Activated T-cell treated with anti-CD3 and anti-CD28 coated beads for 48 hours (primary cell): ENCODE measurements around the gene THAP11.
"Not testable (repeated sequence)": the region's sequence is repeated elsewhere in the genome, so short reads cannot be mapped to it uniquely, and the experiment has no call there.

Experiments used
- DNase-seq: peaks from one replicate; pipeline ENCODE4 v3.0.0-alpha.2; 2020; ENCODE audit warnings: low read depth

Gene THAP11

DNA sequence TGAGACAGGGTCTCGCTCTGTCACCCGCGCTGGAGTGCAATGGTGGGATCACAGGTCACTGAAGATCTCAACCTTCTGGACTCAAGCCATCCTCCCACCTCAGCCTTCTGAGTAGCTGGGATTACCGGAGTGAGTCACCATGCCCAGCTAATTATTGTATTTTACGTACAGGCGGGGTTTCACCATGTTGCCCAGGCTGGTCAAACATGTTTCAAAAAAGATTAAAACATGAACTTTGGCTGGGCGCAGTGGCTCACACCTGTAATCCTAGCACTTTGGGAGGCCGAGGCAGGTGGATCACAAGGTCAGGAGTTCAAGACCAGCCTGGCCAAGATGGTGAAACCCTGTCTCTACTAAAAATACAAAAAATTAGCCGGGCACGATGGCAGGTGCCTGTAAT is 4.9 kb upstream of the THAP11 start:
- DNase-seq, result not testable (repeated sequence)

DNA sequence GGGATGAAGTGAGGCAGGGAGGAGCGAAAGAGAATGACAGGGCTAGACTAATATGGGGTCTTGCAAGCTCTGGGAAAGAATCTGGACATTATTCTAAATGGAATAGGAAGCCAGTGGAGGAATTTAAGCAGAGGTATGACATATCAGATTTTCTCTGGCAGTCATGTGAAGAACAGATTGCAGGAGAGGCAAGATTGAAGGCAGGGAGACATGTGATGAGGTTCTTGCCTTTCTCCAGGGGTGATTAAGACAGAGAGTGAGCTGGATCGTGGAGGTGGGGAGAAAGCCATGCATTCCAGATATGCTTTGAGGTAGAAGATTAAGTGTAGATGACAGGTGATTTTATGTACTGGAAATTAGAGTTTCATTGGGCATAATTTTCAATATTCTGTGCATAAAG is 4.3 kb upstream of the THAP11 start:
- no peak for DNase-seq

DNA sequence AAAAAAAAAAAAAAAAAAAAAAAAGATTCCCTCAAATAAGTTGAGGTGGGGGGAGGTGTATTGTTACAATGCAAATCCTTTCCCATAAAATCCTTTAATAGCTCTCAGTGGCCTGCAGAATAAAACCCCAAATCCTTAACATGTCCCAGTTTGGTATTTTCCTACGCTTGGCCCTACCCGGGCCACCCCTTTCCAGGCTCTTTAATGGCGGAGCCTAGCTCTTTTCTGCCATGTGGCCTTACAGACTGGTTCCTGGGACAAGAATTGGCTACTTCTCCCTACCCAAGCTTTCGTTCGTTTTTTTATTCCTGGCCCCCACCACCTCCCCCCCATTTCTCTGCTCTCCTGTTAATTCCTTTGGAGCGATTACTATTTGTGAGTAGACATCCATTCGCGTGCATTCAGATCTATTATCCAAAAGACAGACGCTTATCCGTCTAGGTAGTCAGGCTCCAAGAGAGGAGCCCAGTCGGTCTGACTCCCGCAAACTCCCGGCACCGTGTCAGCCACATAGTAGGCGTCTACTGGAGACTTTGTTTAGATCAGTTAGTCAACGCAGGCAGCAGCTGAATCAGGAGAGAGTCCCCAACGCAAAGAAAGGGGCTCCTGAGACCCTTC is 813 bp upstream of the THAP11 start:
- DNase-seq, result no peak

DNA sequence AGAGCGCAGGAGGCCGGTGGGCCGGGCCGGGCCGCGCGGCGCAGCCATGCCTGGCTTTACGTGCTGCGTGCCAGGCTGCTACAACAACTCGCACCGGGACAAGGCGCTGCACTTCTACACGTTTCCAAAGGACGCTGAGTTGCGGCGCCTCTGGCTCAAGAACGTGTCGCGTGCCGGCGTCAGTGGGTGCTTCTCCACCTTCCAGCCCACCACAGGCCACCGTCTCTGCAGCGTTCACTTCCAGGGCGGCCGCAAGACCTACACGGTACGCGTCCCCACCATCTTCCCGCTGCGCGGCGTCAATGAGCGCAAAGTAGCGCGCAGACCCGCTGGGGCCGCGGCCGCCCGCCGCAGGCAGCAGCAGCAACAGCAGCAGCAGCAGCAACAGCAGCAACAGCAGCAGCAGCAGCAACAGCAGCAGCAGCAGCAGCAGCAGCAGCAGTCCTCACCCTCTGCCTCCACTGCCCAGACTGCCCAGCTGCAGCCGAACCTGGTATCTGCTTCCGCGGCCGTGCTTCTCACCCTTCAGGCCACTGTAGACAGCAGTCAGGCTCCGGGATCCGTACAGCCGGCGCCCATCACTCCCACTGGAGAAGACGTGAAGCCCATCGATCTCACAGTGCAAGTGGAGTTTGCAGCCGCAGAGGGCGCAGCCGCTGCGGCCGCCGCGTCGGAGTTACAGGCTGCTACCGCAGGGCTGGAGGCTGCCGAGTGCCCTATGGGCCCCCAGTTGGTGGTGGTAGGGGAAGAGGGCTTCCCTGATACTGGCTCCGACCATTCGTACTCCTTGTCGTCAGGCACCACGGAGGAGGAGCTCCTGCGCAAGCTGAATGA is 606 bp downstream of the THAP11 start:
- DNase-seq, result peak; percentile 59

DNA sequence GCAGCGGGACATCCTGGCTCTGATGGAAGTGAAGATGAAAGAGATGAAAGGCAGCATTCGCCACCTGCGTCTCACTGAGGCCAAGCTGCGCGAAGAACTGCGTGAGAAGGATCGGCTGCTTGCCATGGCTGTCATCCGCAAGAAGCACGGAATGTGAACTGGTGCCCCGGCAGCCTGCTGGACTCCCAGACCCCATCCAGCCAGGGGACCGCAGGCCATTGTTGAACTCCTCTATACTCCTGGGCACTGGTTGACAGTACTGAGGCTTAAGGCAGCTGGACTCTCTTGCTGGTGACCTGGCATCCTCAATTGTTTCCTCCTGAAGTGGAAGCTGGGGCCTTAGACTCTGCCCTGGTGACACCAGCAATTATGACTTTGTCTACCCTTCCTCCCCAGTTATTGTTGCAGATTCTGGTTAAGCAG is 1.2 kb downstream of the THAP11 start:
- DNase-seq, result no peak

DNA sequence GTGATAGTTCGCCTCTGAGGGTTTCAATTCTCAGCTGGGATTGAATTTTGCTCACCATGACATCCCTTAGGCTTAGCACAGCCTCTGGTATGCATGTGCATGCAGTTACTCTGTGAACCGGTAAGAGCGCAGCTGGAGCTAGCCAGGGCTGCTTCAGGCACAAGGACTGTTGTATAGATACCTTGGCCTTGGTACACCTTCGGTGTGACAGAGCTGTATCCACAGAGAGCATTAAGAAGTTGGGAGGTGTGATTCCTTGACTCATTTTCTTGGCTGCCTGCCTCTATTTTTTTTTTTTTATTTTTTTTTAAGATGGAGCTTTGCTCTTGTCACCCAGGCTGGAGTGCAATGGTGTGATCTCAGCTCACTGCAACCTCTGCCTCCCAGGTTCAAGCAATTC is 2.4 kb downstream of the THAP11 start:
- DNase-seq, result no peak

DNA sequence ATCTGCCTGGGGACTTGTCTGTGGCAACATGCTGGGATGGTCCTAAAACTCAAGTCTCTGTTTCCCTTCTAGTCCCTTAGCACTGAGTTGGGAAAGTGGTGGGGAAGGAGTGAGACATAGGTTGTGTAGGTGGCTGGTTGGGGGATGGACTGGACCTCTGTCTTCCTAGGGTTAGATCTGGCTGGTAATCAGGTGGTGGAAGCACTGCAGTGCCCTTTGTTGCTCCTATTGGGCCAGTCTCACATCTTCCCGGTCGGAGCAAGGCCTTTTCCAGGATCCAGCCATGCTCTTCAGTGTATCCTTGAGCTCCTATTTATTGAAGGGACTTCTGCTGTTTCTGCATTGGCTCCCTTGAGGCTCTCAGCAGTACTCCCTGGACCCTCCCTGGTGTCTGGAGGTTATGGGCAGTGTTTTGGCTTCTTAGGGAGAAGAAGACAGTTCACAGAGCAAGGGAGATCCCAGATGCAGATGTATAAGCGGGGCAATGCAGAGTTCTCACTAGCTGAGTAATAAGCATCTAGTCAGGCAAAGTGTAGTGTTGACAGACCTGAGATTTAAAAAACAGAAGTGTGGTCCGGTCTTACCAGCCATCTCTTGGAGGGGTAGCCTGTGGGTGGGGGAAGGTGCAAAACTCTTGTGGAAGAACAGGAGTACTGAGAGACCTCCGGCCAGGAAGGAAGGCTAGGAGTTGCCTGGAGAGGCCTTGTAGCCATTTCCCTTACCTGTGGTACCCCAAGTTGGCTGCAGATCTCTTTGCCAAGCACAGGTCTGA is 3.4 kb downstream of the THAP11 start:
- DNase-seq, result no peak

DNA sequence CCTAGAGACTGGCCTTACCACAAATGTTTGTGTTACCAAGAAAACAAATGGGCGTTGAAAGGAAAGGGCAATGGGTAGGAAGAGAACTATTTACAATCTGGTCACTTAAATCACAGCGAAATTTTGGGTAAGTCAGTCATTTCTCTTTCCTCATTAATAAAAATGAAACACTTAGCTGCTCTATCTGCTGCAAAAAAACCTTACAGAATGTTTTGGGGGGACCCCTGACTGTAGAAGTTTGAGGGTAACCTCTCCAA is 3.9 kb downstream of the THAP11 start:
- no peak for DNase-seq

DNA sequence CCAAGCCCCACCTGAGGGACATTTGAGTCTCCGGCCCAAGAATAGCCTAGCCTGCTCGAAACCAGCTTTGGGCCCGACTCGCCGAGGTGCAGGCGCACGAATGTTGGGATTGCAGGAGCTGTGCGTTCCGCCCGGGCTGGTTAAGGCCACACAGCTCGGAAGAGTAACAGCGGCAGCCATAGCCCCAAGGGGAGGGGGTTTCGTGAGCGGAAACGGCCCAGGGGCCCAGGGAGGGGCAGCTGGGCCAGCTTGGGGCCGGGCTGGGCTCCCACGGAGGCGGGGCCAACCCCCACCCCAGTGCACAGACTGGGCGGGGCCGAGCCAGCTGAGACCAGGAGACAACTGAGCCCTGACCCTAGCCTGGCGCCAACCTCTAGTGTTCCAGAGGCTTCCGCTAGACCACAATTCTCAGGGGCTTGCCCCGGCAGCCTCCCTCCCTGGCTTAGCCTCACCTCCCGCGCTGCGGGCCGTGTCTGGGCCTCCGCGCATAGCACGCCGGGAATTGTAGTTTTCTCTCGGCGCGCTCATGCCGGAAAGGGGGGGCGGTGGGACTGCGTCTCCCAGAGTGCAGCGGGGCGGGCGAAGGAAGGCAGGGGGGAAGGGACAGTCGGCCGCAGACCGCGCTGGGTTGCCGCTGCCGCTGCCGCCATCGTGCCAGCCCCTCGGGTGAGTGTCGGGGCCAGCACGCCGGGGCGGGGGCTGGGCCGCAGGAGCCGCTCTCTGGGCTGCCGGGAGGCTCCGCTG is 4.4 kb downstream of the THAP11 start, which contains the start of gene NUTF2:
NUTF2 (plus strand) TSS at position 614 of the 744 bp plus-strand sequence. CDS start 18,198 bp downstream, outside the sequence.
- DNase-seq, result peak; percentile 95

DNA sequence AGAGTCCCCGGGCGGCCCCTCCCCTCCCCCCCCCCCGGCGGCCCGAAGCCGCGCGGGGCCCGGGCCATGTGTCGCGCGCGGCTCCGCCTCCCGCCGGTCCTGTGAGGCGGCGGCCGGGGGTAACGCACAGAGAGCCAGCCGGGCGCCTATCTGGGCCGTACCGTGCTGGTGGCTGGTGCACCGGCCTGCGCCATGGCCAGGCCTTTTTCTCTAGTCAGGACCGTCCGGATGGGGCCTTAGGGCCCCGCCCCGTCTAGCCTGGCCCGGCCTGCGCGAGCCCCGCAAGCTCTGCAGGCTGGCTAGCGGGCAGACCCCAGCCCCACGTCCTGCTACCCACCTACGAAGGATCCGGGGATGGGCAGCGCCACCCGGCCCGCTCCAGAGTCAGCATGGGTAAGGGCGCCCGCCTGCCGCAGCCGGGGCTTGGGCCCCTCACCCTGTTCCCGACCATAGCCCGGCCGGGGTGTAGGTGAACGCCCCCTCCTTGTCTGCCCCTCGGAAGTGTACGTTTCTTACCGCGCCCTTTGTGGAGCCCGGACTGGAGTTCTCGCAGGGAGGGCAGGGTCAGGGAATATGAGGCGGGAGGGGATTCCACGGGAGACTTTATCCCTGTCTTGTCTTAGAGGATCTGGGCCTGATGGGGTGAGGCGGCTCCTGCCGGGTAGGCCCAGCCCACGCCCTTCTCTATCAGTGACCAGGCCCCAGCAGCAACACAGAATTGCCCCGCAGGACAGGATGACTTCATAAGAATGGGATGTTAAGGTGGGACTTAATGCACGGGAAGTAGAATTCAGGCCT is 5.1 kb downstream of the THAP11 start, which contains the start of gene CENPT:
CENPT (minus strand) TSS at position 630 of the 798 bp plus-strand sequence. CDS start 13,834 bp downstream, outside the sequence.
- DNase-seq, result no peak

DNA sequence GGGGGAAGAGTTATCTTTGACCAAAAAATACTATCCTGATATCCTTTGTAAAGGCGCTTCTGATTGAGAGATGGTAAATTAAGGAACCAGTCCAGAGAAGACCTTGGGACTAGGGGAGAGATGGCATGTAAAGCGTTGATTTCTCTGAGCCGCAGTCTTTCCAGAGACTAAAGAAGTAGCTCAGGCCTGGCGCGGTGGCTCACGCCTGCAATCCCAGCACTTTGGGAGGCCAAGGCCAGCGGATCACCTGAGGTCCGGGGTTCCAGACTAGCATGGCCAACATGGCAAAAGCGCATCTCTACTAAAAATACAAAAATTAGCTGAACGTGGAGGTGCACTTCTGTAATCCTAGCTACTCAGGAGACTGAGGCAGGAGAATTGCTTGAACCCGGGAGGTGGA is 6.0 kb downstream of the THAP11 start:
- DNase-seq, result no peak

DNA sequence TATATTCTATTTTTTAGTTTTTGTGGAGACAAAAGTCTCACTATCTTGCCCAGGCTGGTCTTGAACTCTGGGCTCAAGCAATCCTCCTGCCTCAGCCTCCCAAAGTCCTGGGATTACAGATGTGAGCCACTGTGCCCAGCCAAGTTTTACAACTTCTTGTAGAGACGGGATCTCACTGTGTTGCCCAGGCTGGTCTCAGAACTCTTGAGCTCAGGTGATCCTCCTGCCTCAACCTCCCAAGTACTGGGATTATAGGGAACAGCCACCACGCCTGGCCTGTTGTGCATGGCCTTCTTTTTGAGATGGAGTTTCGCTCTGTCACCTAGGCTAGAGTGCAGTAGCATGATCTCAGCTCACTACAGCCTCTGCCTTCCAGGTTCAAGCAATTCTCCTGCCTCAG is 11.6 kb downstream of the THAP11 start:
- no peak for DNase-seq

DNA sequence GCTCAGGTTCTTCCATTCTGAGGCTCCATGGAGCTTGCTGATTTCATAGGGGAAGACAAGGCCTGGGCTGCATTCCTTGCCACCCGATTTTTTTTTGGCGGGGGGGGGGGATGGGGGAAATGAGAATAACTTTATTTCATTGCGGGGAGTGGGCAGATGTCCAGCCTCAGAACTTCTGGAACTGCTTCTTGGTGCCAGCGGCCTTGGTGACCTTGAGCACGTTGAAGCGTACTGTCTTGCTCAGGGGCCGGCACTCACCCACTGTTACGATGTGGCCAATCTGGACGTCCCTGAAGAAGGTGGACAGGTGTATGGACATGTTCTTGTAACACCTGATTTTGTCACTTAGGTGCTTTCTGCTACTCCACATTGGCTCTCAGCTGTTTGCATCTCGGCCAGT is 13.7 kb downstream of the THAP11 start:
- DNase-seq, result no peak

DNA sequence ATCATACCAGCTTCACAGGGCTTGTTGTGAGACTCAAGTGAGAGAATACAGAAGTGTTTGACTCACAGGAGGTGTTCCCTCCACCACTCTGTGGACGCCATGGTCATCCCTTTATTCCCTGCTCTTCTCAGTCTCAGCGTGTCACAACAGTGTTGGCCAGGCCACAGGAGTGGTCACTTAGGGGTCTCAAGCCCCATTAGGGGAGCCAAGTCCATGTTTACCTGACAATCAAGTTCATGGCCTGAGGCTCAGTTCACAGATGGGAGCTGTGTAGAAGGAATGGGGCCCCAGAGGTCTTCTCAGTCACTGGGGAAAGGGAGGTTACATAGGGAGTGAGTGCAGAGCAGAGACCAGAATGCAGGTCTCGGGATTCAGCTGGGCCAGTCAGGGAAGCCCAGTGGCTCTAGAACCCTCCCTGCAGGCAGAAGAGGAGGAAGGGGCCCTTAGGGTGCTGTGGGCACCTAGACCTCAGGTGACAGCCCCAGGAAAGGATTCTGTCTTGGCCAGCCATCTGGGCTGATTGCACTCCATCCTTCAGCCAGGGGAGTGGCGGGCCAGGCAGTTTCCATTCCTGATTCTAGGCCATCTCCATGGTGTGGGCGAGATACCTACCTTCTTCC is 14.9 kb downstream of the THAP11 start:
- no peak for DNase-seq

DNA sequence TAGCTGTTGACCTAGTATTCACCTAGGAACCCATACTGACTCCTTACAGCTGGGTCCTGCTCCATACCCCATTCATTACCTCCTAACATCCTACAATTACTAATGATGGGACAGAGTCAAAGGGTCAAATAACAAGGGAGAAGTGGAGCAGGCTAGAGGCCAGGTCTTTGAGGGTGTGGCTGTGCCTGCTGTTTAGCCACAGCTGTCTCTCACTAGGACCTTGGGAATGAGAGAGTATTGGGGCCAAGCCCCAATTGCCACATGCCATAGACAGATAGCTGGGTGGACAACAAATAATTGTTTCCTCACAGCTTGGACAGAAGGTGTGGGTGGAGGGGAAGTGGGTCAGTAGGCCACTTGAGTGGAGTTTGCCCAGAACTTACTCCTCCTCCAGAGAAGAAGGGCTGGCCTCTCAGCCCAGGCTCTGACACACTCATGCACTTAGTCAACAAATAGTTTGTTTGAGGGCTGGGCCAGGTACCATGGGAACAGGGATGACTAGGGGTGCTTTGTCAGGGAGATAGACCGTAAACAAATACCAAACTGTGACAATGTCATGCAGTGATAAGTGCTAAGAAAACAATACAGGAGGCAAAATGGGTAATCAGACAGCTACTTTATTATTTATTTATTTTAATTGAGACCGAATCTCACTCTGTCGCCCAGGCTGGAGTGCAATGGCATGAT is 15.6 kb downstream of the THAP11 start:
- no peak for DNase-seq

DNA sequence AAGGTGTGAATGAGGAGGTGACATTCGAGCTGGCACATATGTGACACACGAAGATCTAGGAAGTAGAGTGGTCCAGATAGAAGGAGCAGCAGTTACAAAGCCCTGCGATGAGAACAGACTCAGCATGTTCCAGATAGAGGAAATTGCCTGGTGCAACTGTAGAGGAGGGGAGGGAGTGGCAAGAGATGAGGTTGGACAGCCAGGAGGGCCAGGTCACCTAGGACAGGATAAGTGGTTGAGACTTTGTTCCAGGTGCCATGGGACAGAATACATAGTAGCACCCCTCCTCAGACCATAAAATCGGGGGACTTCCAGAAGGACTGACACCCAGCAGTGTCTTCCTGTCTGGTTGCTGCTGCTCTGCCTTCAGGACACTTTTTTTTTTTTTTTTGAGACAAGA is 16.4 kb downstream of the THAP11 start:
- no peak for DNase-seq

DNA sequence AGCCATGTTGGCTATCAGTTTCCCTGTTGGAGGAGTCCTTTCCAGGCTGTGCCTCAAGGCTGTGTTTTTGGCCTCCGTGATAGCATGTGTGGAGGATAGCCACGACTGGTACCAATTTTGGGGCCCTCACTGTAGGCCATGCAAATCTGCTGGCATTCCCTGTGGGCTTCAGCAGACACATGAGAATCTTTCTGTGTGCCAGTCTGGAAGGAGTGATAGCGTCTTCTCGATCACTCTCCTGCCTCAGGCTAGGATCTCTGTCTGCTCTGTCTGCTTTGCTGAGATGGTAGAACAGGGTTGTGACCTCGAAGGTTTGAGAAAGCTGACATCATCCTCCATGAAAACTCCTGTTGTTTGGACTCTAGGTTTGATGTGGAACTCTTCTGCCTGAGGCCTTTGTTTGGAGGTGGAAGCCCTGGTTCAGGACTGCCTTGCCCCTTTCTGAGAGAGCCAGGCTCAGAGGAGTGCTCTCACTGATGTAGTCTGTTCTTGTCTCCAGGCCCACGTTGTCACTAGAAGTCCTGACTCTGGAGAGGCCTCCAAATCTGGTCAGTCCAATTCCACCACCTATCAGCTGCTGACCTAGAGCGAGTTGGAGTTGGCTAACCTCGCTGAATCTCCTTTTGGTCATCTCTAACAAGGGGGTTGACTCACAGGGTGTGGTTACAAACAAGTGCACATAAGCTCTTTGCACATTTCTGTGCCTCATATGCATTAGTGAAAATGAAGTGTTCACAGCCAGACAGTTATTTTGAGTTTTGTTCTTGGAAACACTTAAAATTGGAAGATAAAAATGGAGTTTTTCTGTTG is 18.7 kb downstream of the THAP11 start:
- DNase-seq, result no peak

DNA sequence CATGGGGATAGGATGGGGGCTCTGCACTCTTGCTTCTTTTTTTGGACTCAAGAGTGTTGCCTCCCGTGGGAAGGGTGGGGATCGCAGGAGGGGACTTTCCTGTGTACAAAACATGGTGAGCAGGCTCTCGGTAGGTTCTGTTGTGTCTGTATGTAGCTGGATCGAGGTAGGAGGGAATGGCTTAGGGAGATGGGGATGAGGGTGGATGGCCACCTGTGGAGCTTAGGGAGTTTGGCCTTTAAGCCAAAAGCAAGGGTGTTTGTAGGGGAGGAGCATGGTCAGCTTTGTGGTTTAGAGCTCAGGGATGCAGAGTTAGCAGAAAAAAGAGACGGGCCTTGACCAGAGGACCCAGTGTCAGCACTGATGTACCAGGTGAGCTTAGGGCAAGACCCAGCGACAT is 19.8 kb downstream of the THAP11 start:
- no peak for DNase-seq
